NCI-H128 (cell line): Measurements from ENCODE around the gene CIZ1.
"Not testable (repeated sequence)": the region's sequence is repeated elsewhere in the genome, so short reads cannot be mapped to it uniquely, and the experiment has no call there.

Experiments used
- DNase-seq: peaks from one replicate; lab custom pipeline; 2025; ENCODE audit not compliant: unreplicated experiment; lab: John Stamatoyannopoulos, UW

Gene CIZ1

DNA sequence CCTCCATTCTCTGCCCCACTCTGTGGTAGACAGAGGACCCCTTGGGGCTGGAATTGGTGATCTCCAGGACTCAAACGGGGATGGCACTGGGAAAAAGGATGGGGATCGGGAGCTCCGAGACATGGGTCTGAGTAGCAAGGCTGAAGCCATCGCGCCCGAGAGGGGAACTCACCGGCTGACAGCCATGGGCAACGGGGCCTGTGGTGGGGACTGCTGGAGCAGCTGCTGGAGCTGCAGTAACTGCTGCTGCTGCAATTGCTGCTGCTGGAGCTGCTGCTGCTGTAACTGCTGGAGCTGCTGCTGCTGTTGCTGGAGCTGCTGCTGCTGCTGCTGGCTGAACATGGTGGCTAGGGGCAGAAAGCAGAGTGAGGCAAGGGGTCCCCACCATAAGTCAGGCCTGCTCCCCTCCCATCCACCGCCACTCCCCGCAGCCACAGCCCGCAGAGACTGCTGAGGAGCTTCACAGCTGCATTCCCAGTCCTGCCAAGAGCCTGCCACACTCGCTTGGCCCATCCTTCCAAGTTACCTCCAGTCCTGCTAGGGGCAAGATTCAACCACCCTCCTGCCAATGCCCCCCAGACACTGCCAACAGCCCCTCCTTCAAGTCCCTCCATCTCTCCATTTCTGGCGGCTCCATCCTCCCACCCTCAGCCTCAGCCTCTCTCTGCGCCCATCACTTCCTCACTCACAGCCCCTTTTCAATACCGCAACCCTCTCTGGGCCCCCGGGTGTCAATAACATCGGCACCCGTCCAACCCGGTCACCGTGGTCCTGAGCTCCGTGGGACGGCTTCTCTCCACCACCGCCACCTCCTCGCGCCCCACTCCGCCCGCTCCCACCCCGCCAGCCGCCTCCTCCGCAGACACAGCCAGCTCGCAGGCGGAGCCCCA, 611 bp downstream of the CIZ1 start:
- DNase-seq = no peak

DNA sequence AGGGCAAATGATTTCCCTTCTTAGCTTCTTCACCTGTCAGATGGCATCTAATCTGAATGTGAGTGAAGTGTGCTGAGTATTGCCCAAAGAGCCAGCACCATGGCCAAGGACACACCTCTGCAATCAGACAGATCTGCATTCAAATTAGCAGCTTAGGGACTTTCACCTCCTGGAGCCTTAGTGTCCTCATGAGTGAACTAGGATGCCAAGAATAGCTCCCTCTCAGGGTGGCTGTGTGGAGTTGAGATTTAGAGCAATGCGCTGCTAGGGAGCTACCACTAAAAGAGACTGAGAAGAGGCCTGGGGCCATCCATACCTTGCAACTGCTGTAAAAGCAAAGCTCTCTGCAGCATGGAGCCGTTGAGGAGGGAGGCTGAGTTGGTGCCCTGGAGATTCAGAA, 1.4 kb downstream of the CIZ1 start:
- no peak for DNase-seq

DNA sequence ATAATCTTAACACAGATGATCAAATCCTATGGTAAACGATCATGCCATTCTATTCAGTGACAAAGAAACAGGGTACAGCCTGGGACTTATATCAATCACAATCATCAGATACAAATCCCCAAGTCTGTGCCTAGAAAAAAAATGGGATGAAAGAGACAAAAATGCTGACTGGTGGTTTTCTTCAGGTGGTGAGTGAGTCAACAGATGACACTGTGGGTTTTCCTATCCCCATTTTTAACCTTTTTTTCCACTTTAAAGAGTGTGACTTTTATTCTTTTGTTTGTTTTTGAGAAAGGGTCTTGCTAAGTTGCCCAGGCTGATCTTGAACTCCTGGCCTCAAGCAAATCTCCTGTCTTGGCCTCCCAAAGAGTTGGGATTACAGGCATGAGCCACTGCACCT, 3.2 kb downstream of the CIZ1 start:
- DNase-seq = no peak

DNA sequence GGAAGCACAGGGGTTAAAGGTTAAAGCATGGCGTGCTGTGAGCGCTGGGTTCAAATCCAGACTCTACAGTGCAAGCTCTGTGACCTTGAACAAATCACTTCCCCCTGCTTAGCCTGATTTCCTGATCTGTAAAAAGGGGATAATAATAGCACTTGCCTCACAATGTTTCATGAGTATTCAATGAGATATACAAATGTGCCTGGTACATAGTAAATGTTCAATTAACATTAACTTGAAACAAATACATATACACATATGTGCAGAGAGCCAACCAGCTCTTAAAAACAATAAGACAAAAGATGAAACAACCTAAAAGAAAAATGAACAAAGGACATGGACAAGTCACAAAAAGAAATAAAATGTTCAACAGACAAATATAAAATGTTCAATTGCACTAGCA, 4.0 kb downstream of the CIZ1 start:
- no peak for DNase-seq

DNA sequence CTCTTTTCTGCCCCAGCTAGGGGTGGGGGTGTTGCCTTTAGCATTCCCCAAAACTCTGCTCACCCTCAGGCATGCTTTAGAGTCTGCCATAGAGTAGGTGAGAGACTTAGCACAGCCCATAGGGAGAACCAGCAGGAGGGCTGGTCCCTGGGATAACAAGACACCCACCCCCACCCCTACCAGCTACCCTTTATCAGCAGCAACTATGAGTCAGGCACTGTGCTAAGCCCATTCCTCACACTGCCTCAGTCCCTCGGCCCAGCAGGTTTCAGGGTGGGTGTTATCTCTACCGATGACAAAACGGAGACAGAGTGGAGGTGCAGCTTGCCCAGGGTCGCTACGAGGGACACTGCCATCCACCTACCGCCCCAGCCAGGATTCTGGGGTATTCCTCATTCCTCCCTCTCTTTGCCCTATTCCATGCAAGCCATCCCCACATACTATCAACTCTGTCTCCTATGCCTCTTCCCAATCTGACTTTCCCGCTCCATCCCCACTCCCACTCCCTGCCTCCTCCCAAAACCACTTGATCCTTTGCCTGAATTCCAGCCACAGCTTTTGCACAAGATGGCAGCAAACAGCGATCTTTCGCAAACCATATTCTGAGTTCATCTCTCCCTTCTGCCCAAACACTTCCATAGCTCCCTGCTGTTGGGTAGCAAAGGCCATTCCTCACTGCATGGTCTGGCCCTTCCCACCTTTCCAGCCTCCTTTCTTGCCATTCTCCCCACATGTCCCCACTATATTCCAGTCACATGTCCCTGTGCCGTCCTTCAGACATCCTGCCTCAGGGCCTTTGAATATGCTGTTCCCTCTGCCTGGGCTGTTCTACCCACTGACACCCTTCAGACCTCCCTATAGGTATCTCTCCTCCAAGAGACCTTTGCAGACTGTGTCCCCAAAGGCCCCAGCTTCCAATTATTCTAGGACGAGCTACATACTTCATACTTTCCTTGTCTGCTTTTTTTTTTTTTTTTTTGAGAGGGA, 5.1 kb downstream of the CIZ1 start:
- no peak for DNase-seq

DNA sequence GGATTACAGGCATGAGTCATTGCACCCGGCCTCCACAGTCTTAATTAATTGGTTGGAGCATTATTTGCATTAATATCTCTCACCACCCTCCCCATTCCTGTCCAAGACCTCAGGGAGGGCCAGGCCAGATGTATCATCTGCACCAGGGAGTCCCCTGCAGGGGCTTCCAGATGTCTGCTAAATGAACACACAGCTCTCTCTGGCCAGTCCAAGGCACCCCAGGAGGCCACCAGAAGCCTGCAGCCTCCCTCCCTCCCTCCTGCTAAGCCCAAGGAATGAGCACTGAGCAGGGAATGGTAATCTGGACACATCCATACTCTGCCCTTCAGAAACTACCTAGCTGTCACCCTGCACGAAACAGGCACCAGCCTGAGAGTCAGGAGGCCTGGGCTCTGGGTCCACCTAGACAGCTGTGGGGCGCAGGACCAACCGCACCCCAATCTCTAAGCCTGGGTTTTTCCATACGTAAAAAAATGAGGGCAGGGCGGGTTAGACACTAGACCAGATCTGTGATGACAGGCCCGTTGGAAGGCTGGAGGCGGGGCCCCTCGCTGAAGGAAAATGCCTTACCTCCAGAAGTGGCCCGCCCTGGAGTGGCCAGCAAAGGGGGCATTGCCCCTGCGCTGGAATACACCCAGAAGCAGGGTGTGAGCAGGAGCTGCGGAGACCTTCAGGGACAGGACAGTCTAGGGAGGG, 8.3 kb downstream of the CIZ1 start:
- no peak for DNase-seq

DNA sequence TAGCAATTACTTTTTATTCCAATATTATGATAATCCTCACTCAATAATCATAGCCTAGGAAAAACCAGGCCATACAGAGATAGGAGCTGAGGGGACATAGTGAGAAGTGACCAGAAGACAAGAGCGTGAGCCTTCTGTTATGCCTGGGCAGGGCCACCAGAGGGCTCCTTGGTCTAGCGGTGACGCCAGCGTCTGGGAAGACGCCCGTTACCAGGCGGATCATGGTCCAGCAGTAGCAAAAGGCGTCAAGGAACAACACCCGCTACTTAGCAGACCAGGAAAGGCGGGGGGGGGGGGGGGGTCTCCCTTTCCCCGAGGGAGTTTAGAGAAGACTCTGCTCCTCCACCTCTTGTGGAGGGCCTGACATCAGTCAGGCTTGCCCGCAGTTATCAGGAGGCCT, 9.9 kb downstream of the CIZ1 start:
- DNase-seq = not testable (repeated sequence)

DNA sequence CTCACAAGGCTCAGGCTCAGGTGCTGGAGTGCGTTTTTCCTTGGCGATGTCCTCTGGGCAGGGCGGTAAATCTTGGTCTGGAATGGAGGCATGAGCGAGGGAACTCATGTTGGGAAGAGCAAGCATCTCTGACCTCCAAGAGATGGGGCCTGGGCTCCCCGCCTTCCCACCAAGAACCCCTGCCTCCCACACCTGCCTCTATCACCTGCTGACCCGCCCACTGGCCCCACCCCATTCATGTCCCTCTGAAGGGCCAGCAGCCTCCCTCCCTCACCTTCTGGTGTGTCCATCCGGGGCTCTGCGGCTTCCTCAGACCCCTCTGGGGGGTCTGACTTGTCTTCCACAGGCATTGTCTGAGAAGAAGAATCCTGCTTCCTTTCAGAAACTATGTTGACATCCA, 10.9 kb downstream of the CIZ1 start:
- no peak for DNase-seq

DNA sequence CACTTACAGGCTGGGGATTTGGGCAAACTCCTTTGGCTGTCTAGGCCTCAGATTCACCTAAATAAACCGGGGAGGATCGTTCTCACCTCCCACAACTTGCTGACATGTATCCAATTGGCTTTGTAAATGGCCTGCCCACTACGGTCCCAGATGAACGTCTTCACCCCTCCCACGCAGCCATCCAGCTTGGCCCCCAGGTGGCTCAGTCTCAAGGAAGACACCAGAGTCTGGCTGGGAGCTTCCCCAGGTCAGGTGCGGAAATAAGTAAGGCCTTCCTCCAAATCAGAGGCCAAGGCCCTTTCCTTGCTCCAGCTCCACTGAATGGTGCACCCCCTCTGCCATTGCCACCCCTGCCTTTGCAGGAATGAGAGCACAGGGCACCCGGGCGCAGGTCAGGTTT, 11.4 kb downstream of the CIZ1 start:
- DNase-seq = no peak

DNA sequence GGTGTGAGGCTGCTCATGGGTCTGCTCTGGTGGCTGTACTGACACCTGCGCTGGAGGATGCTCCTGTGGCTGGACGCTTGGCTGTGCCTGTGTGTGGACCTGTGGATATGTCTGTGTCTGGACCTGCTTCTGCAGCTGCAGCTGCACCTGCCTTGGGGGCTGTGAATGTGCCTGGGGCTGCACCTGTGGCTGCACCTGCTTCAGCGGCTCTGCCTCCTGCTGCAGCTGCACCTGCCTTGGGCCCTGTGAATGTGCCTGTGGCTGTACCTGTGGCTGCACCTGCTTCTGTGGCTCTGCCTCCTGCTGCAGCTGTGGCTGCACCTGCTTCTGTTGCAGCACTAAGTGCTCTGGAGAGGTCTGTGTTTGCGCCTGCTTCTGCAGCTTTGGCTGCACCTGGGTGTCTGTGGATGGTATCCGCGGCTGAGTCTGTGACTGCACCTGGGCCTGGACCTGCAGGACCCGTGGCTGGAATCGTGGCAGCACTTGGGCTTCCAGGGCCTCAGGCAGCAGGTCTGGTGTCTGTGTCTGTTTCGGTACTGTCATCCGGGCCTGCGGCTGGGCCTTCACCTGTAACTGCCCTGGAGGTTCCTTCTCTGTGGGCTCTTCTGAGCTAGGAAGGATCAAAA, 12.5 kb downstream of the CIZ1 start:
- DNase-seq = no peak

DNA sequence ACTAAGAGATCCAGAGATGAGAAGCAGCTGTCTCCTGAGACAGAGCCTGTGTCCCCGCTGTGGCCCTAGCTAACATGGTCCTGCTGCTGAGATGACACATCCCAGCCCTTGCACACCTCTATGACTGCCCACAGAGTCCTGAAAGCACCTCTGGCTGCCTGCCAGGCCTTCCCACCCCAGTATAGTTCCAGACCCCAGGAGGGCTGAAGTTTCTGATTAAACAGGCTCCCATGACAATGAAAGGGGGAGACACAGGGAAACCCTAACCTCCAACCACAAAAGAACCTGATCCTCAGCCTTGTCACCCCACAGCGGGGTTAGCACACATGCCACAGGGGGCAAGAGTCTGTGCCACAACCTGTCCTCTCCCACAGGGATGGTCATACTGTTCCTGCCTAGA, 15.6 kb downstream of the CIZ1 start:
- DNase-seq = no peak

DNA sequence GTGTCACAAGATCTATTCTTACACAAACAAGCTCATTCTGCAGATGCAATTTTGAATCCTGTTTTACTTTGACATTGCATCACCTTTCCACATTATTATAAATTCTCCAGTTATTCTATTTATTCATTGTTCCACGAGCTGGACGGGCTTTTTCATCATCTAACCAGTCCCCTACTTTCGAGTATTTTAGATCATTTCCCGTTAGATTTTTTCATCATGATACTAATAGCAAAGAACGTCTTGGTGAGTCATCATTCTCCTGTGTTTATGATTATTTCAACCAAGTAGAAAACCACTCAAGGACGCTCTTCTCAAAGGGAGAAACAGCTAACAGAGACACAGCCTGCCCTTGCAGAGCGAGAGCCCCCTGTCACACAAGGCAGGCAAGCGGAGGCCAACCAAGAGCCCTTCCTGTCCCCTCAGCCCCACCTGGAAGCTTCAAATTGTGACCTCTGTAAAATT, 16.2 kb downstream of the CIZ1 start:
- DNase-seq = no peak

DNA sequence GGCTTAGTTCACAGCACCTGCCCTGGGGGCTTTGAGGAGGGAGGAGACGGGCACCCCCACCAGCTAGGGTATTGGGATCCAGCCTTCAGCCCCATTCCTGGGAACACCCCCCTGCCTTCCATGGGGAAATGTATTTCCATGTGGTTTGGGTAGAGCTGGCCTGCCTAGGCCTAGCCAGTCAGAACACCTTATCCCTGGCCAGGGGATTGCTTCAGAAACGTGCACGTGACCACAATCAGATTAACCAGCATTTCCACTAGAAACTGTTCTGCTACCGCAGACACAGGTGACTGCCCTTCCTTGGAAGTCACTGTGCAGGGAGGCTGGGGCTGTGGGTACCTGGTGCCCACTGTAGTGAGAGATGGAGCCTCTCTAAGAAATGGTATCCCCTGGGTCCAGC, 17.3 kb downstream of the CIZ1 start:
- no peak for DNase-seq

DNA sequence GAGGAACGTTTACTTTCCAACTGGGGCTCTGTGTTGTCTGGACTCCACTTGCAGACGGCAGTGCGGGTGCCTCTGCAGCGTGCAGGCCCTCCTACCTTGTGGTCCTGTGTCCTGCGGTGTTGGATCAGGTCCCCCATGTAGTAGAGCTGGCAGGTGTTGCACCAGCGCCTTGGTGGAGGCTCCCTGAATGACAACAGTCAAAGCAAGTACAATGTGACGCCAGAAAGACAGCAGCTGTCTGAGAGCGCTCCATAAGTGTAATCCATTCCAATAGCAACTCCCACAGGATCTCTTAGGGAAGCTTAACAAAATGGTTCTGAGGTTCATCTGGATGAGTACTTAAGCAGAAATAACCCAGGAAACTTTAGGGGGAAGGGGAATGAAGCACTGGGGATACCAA, 21.4 kb downstream of the CIZ1 start:
- no peak for DNase-seq

DNA sequence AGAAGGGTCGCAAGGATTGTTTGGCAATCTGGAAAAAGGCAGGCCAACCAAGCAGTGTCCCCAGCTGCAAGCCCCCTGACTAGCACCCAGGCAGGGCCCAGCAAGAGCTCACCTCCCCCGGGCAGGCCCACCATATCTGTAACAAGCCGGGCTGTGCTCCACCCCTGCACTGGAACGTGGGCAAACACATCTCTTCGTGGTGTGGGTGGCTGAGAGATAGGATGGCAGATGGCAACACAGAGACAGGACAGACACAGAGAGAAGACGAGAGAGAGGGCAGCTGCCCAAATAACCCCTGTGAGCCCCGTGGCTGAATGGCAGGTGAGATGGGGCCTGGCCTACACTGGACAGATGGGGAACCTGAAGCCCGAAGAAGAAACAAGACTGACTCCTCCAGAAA, 21.9 kb downstream of the CIZ1 start:
- no peak for DNase-seq

DNA sequence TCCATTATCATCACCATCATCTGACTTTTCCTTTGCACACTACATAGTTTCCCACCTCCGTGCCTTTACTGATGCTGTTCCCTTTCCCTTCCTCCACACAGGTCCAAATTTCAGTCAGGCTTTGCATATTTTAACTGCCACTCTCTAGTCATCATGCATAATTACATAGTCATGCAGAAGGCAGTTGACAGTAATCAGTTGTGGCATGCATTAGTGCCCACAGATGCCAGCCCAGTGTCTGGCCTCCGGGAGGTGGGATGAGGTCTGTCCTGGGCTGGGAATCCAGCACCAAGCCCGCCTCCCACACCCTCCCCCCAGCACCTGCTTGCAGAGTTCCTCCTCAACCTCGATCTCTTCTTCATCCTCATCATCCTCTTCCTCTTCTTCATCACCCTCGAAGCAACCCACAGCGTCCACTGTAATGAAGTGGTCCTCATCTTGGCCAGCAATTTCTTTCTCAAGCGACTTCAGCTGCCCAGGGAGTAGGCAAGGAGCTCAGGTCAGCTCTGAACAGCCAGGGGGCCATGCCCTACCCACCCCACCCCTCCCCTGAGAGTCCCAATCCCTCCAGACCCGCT, 22.6 kb downstream of the CIZ1 start:
- no peak for DNase-seq

DNA sequence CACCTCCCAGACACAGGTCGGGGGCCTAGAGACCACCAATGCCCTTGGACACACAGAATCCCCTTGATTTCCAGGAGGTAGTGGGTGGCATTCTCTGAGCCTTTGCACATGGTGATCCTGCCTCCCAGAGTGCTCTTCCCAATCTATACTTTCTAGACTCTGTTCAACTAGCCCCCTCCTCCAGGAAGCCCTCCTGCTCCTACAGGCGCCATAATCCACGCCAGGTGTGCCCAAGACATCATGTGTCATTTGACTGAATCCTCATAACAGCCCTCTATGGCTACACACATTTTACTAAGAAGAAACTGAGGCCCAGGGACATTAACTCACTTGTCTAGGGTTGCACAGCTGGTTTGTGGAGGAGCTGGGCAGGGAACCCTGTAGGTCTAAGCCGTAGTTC, 24.2 kb downstream of the CIZ1 start:
- no peak for DNase-seq

DNA sequence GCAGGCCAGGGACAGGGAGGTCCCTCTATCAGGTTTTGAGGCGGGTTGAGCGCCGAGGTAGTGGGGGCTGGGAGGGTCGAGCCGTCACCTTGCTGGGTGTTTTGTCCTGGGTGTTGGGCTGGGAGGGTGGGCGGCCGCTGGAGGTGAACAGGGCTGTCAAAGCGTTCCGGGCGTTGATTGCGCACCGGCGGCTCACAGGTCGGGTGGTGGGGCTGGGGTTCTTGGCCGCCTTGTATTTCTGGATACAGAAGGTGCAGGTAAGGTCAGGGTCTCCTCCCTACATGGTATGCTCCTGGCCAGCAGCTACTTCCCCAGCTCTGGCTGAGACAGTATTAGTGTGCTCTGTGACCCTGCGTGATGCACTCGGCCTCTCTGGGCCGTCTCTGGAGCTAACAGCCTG, 25.2 kb downstream of the CIZ1 start:
- DNase-seq = no peak

DNA sequence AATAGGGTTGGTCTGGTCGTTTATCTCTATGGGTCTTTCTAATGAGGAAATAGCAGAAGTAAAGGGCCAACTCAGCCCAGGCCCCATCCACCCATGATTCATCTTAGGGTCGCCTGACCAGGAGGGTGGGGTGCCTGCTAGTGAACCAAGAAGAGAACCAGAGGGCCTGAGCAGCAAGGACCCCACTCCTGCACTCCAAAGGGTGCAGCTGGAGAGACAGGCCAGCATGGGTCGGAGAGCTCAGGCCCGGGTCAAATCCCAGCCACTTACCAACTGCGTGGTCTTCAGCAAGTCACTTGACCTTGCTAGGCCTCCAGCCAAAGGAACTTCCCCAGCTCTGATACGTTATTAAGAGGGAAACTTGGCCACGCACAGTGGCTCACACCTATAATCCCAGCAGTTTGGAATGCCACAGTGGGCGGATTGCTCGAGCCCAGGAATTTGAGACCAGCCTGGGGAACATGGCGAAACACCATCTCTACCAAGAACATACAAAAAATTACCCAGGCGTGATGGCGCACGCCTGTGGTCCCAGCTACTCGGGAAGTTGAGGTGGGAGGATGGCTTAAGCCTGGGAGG, 27.0 kb downstream of the CIZ1 start:
- DNase-seq = no peak
